Mucosa of gallbladder (tissue), 1 donor: Measurements from ENCODE around the gene KPNA5. TPM values are rescaled to one million over a fixed set of nuclear protein-coding genes. Genes with fewer than 3 reads are reported as not detected.
"Not testable (repeated sequence)": the region's sequence is repeated elsewhere in the genome, so short reads cannot be mapped to it uniquely, and the experiment has no call there.

Source experiments
- DNase-seq: peaks from one replicate; pipeline ENCODE4 v3.0.0-alpha.2; 2020; ENCODE audit warnings: low spot score
- total RNA-seq: library from RNA; stranded (reverse); gene quantifications from one replicate; pipeline ENCODE4 v1.2.1, GENCODE V29; 2021
- donor health status: DM: no; HTN: no; CAD: no.

The KPNA5 gene
- total RNA-seq: 11.9 TPM

- peak; percentile 91 for DNase-seq
Observed at GRCh38 chr6:116680880-116681672, at the start of gene KPNA5. KPNA5 (plus strand) TSS chr6:116681211; CDS start chr6:116681335, 124 bp downstream.

- DNase-seq: peak; percentile 41
Observed at GRCh38 chr6:116631379-116631990, 49.5 kb upstream of the KPNA5 start.

GRCh38 chr6:116633685-116634084, 47.3 kb upstream of the KPNA5 start:
- no peak for DNase-seq

GRCh38 chr6:116648156-116648555, 32.9 kb upstream of the KPNA5 start:
- DNase-seq: no peak

GRCh38 chr6:116649129-116649528, 31.9 kb upstream of the KPNA5 start:
- DNase-seq: no peak

GRCh38 chr6:116651916-116652315, 29.1 kb upstream of the KPNA5 start:
- no peak for DNase-seq

GRCh38 chr6:116661594-116661993, 19.4 kb upstream of the KPNA5 start:
- no peak for DNase-seq

- DNase-seq: no peak
Observed at GRCh38 chr6:116662202-116662601, 18.8 kb upstream of the KPNA5 start.

- DNase-seq: no peak
Observed at GRCh38 chr6:116663308-116663707, 17.7 kb upstream of the KPNA5 start.

- not testable (repeated sequence) for DNase-seq
Observed at GRCh38 chr6:116664169-116664568, 16.8 kb upstream of the KPNA5 start.

- no peak for DNase-seq
Observed at GRCh38 chr6:116665464-116665863, 15.5 kb upstream of the KPNA5 start.

- DNase-seq: no peak
Observed at GRCh38 chr6:116666869-116667268, 14.1 kb upstream of the KPNA5 start.

GRCh38 chr6:116667623-116668022, 13.4 kb upstream of the KPNA5 start:
- no peak for DNase-seq

- DNase-seq: no peak
Observed at GRCh38 chr6:116672306-116672705, 8.7 kb upstream of the KPNA5 start.

- DNase-seq: no peak
Observed at GRCh38 chr6:116676021-116676420, 5.0 kb upstream of the KPNA5 start.

- DNase-seq: no peak
Observed at GRCh38 chr6:116682334-116682712, 1.3 kb downstream of the KPNA5 start.

- no peak for DNase-seq
Observed at GRCh38 chr6:116685437-116685993, 4.5 kb downstream of the KPNA5 start.

GRCh38 chr6:116686475-116687101, 5.6 kb downstream of the KPNA5 start:
- DNase-seq: not testable (repeated sequence)

- no peak for DNase-seq
Observed at GRCh38 chr6:116691154-116691553, 10.1 kb downstream of the KPNA5 start.

- not testable (repeated sequence) for DNase-seq
Observed at GRCh38 chr6:116692873-116693272, 11.9 kb downstream of the KPNA5 start.

GRCh38 chr6:116693275-116693674, 12.3 kb downstream of the KPNA5 start:
- not testable (repeated sequence) for DNase-seq

GRCh38 chr6:116695401-116695800, 14.4 kb downstream of the KPNA5 start:
- DNase-seq: no peak

- no peak for DNase-seq
Observed at GRCh38 chr6:116697480-116697879, 16.5 kb downstream of the KPNA5 start.
